Peyer's patch (tissue), 4 donors: ENCODE results near the gene GPR152. TPM values are rescaled to one million over a fixed set of nuclear protein-coding genes. Genes with fewer than 3 reads are reported as not detected.
A peak's percentile ranks its signal among the peaks of the same experiment; 100 is the strongest.

Source experiments
- DNase-seq, 3 donors: peaks; one replicate each; pipeline ENCODE4 v3.0.0-alpha.2; 2017 to 2019
- H3K27ac ChIP-seq, 4 donors: fragments of 200-600 bp; sonication (generic); one replicate each; pipeline ENCODE4 v1.5.1; 2016 to 2019
- H3K27me3 ChIP-seq, 2 donors: fragments of 200-600 bp; sonication (generic); one replicate each; pipeline ENCODE4 v1.5.1; 2019
- H3K36me3 ChIP-seq, 3 donors: fragments of 200-600 bp; sonication (generic); one replicate each; pipeline ENCODE4 v1.5.1; 2016 to 2019
- H3K4me1 ChIP-seq, 4 donors: fragments of 200-600 bp; sonication (generic); one replicate each; pipeline ENCODE4 v1.5.1; 2016 to 2019
- H3K4me3 ChIP-seq, 4 donors: fragments of 200-600 bp; sonication (generic); 1 replicate in 3 of 4; 2 replicates in 1 of 4; pipeline ENCODE4 v1.5.1; 2016 to 2019; ENCODE audit warnings: mild to moderate bottlenecking in 1 of 4
- H3K9me3 ChIP-seq, 4 donors: fragments of 200-600 bp; sonication (generic); one replicate each; pipeline ENCODE4 v1.5.1; 2016 to 2019; ENCODE audit warnings: mild to moderate bottlenecking in 1 of 4
- POLR2A ChIP-seq, 2 donors: fragments of 450-650 bp; IDR thresholded peaks; one replicate each; pipeline ENCODE4 v1.5.1; 2017; ENCODE audit warnings: antibody characterized with exemption in 2 of 2, mild to moderate bottlenecking in 2 of 2, moderate library complexity in 2 of 2
- total RNA-seq, 4 donors: library from RNA; depleted of rRNA; stranded (reverse); fragments of >200 nt; gene quantifications; one replicate each; pipeline ENCODE4 v1.1.0, GENCODE V29; 2016
- TF ChIP-seq, protein P1 (sequence below), 6 experiments: fragments of 450-650 bp in 4 of 6; fragments of 200-600 bp in 2 of 6; sonication (generic) in 1 of 6; IDR thresholded peaks; one replicate each; pipeline ENCODE4 v1.5.1; 2017 to 2019; ENCODE audit warnings: antibody characterized with exemption in 6 of 6, mild to moderate bottlenecking in 3 of 6, moderate library complexity in 1 of 6

GPR152 gene
- total RNA-seq, 4 donors from 2014 or later, result not detected

DNA sequence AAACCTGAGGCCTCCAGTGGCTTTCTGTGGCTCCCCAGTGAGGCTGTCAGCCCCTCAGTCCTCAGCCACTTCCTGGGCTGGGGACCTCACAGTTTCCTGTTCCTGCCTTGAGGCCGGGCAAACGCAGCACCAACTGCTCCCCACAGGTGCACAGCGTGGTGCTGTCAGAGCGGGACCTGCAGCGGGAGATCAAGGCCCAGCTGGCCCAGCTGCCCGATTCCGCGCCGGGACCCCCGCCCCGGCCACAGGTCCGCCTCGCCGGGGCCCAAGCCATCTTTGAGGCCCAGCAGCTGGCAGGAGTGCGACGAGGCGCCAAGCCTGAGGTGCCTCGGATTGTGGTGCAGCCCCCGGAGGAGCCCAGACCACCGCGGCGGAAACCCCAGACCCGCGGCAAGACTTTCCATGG is 43.3 kb downstream of the GPR152 start:
- DNase-seq, result peak in 2 of 3 donors; percentile 93 to 94
- H3K27ac ChIP-seq, result peak overlapping the region; percentile 68 to 91 (median 82)

DNA sequence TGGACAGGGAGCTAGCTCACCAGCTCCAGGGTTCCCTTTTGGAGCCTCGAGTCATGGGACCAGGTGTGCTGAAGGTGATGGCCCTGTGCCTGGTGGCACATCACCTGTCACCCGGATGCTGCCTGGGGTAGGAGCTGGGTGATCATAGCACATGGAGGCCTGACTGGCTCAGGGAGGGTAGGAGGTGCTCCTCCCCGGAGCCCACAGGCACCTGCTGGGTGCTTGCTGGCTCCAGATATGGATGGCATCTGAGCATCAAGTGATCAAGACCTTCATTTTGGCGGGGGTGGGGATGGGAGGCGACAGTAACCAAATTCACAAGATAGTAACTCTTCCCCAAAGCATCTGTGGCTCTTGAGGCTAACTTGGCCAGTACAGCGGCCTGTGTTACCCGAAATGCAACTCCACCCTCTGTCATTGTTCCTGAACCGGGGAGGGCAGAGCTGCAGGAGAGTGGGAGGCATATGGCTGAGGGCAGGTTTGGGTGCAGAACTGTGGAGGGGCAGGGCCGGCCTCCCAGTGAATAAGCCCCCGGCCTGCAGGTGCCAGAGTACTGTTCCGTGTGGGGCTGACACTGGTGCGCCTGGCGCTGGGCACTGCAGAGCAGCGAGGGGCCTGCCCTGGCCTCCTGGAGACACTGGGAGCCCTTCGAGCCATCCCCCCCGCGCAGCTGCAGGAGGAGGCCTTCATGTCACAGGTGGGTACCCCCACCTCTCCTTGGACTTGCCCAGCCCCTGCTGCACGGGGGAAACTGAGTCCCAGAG is 43.9 kb downstream of the GPR152 start:
- DNase-seq, result peak in 2 of 3 donors; percentile 46 to 48
- TF ChIP-seq, protein P1, sequence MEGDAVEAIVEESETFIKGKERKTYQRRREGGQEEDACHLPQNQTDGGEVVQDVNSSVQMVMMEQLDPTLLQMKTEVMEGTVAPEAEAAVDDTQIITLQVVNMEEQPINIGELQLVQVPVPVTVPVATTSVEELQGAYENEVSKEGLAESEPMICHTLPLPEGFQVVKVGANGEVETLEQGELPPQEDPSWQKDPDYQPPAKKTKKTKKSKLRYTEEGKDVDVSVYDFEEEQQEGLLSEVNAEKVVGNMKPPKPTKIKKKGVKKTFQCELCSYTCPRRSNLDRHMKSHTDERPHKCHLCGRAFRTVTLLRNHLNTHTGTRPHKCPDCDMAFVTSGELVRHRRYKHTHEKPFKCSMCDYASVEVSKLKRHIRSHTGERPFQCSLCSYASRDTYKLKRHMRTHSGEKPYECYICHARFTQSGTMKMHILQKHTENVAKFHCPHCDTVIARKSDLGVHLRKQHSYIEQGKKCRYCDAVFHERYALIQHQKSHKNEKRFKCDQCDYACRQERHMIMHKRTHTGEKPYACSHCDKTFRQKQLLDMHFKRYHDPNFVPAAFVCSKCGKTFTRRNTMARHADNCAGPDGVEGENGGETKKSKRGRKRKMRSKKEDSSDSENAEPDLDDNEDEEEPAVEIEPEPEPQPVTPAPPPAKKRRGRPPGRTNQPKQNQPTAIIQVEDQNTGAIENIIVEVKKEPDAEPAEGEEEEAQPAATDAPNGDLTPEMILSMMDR (IDR thresholded peaks at IDR 0.05), result no peak
- no peak for TF ChIP-seq POLR2A (IDR thresholded peaks at IDR 0.05)
- Histone ChIP-seq H3K27me3 (no peaks in the 10 kb centered on the region), H3K4me1 (peaks cover 0 to 61% (median 40%) of the 10 kb centered on the region in 4 donors), H3K4me3 (peak overlapping the region in 2 of 4 donors; percentile 33 to 39), H3K9me3 (no peaks in the 10 kb centered on the region), H3K27ac (peak overlapping the region; percentile 68 to 91 (median 78)), H3K36me3 (no peaks in the 10 kb centered on the region)

More for the DNA sequence above, 43.3 kb downstream of the GPR152 start:
- Histone ChIP-seq H3K36me3 (no peaks in the 10 kb centered on the region), H3K9me3 (no peaks in the 10 kb centered on the region), H3K4me3 (peak overlapping the region; percentile 10 to 39 (median 32)), H3K27me3 (no peaks in the 10 kb centered on the region), H3K4me1 (peaks cover 0 to 61% (median 40%) of the 10 kb centered on the region in 4 donors)
- TF ChIP-seq, protein P1 (IDR thresholded peaks at IDR 0.05), result no peak
- TF ChIP-seq POLR2A (IDR thresholded peaks at IDR 0.05), result no peak

DNA sequence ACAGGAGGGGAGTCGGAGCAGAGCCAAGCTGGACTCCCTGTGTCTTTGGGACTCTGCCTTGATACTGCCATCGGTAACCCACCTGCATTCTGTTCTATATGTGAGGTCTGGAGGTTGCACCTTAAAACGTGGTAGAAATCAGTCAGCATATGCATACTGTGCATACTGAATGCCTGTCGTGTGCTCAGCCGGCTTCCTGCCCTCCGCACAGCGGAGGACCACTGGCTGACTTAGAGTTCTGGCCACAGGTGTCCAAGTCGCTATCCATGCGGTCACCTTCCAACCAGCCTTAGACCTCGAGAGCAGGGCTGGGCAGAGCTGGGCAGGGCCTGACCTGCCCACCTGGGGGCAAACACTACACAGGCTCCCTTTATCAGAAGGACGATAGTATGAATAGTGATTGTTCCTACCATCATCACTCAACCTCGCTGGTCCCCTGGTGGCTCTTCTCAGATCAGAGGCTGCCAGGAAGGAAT is 44.8 kb downstream of the GPR152 start:
- Histone ChIP-seq H3K4me3 (peak overlapping the region in 1 of 4 donors; percentile 28), H3K4me1 (peaks cover 0 to 66% (median 46%) of the 10 kb centered on the region in 4 donors), H3K36me3 (no peaks in the 10 kb centered on the region), H3K27ac (peak overlapping the region; percentile 68 to 91 (median 78)), H3K9me3 (no peaks in the 10 kb centered on the region), H3K27me3 (no peaks in the 10 kb centered on the region)
- peak in 1 of 3 donors; percentile 45 for DNase-seq
- no peak for TF ChIP-seq POLR2A (IDR thresholded peaks at IDR 0.05)
- TF ChIP-seq, protein P1 (IDR thresholded peaks at IDR 0.05), result peak in 1 of 6 experiments; percentile 12

DNA sequence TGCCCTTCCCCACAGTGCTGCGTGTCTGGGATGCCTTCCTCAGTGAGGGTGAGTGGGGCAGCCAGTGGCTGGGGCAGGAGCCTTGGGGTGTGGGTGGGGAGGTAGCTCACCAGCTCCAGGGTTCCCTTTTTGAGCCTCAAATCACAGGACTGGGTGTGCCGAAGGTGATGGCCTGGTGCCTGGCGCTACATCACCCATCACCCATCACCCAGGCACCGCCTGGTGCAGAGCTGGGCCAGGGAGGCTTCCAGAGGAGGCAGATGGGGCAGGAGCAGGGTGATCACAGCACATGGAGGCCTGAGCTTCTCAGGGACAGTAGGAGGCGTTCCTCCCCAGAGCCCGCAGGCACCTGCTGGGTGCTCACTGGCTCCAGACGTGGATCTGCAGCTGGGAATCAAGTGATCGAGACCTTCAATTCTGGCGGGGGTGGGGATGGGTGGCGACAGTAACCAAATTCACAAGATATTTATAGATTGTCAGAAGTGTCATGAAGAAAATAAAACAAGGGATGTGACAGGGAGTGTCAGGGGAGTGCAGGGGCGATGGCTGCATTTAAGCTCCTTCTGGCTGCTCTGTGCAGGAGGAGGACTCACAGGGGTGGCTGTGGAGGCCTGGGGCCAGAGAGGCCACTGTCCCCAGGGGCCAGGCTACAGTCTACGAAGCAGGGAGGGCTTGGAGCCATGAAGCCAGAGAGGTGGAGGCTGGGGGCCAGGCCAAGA is 45.4 kb downstream of the GPR152 start:
- H3K4me3 ChIP-seq, result peak overlapping the region in 1 of 4 donors; percentile 28
- no peaks in the 10 kb centered on the region for H3K36me3 ChIP-seq
- H3K4me1 ChIP-seq, result peaks cover 0 to 71% (median 51%) of the 10 kb centered on the region in 4 donors
- H3K27me3 ChIP-seq, result no peaks in the 10 kb centered on the region
- DNase-seq, result peak; percentile 54 to 64 (median 62)
- peak overlapping the region; percentile 8 to 91 (median 78) for H3K27ac ChIP-seq
- no peak for TF ChIP-seq POLR2A (IDR thresholded peaks at IDR 0.05)
- TF ChIP-seq, protein P1 (IDR thresholded peaks at IDR 0.05), result no peak
- H3K9me3 ChIP-seq, result no peaks in the 10 kb centered on the region

DNA sequence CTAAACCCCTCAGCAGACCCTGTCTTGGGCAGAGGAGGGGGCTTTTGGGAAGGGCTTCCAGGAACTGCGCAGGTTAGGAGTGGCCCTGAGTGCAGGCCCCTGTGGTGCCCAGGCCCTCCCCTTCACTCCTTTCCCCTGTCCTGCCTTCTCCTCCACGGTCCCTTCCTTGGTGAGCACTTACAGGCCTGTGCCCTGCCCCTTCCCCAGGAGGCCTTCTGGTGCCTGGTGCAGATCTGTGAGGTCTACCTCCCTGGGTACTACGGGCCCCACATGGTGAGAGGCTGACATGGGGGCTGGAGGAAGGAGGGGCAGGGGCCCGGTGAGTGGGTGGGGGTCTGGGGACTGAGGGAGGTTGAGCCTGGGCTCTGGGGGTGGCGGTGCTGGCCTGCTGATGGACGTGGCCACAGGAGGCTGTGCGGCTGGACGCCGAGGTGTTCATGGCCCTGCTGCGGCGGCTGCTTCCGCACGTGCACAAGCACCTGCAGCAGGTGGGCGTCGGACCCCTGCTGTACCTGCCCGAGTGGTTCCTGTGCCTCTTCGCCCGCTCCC is 46.0 kb downstream of the GPR152 start:
- Histone ChIP-seq H3K4me3 (peak overlapping the region in 1 of 4 donors; percentile 28), H3K4me1 (peaks cover 0 to 66% (median 50%) of the 10 kb centered on the region in 4 donors), H3K9me3 (no peaks in the 10 kb centered on the region), H3K36me3 (no peaks in the 10 kb centered on the region), H3K27me3 (no peaks in the 10 kb centered on the region), H3K27ac (peak overlapping the region; percentile 8 to 91 (median 78))
- peak in 2 of 3 donors; percentile 45 to 47 for DNase-seq
- TF ChIP-seq, protein P1 (IDR thresholded peaks at IDR 0.05), result no peak
- TF ChIP-seq POLR2A (IDR thresholded peaks at IDR 0.05), result no peak
